Liver (tissue), 9 donors: ENCODE data around the gene NECAB2. TPM values are rescaled to one million over a fixed set of nuclear protein-coding genes. Genes with fewer than 3 reads are reported as not detected.

Source experiments
- DNase-seq: peaks from one replicate; pipeline ENCODE4 v3.0.0-alpha.2; 2017; ENCODE audit warnings: low spot score
- H3K27ac ChIP-seq, 2 donors: one replicate each; pipeline ENCODE4 v1.7.0; 2013; ENCODE audit warnings: inconsistent platforms in 2 of 2, low read length in 2 of 2, control low read depth in 1 of 2, low read depth in 1 of 2, mild to moderate bottlenecking in 1 of 2
- H3K27me3 ChIP-seq, 4 donors: one replicate each; pipeline versions ENCODE4 v1.6.1 to v1.7.0; 2013; ENCODE audit warnings: low read length in 3 of 4, inconsistent platforms in 1 of 4, mild to moderate bottlenecking in 1 of 4, moderate library complexity in 1 of 4; ENCODE audit not compliant: control insufficient read depth in 4 of 4, insufficient read depth in 4 of 4
- H3K36me3 ChIP-seq, 4 donors: one replicate each; pipeline versions ENCODE4 v1.6.1 to v1.7.0; 2013; ENCODE audit warnings: low read length in 3 of 4, mild to moderate bottlenecking in 3 of 4, low read depth in 1 of 4, moderate library complexity in 1 of 4; ENCODE audit not compliant: control insufficient read depth in 4 of 4, insufficient read depth in 3 of 4
- H3K4me1 ChIP-seq, 4 donors: one replicate each; pipeline versions ENCODE4 v1.6.1 to v1.7.0; 2013; ENCODE audit warnings: low read length in 3 of 4, mild to moderate bottlenecking in 3 of 4, moderate library complexity in 1 of 4; ENCODE audit not compliant: control insufficient read depth in 4 of 4, insufficient read depth in 4 of 4
- H3K4me3 ChIP-seq, 3 donors: one replicate each; pipeline versions ENCODE4 v1.6.1 to v1.7.0; 2013; ENCODE audit warnings: low read length in 3 of 3, control low read depth in 1 of 3, low read depth in 1 of 3, mild to moderate bottlenecking in 1 of 3
- H3K9ac ChIP-seq, 2 donors: one replicate each; pipeline ENCODE4 v1.7.0; 2013; ENCODE audit warnings: low read length in 2 of 2, mild to moderate bottlenecking in 2 of 2, moderate library complexity in 2 of 2, control low read depth in 1 of 2, low read depth in 1 of 2
- H3K9me3 ChIP-seq, 4 donors: one replicate each; pipeline versions ENCODE4 v1.6.1 to v1.7.0; 2013; ENCODE audit warnings: low read length in 3 of 4; ENCODE audit not compliant: control insufficient read depth in 4 of 4
- ATF3 ChIP-seq: IDR thresholded peaks from 2 replicates; pipeline ENCODE4 v1.6.1; 2016; ENCODE audit warnings: antibody characterized with exemption
- CTCF ChIP-seq: fragments of 150-350 bp; IDR thresholded peaks from 2 replicates; pipeline ENCODE4 v1.5.1; 2017; ENCODE audit warnings: improper control_type of control experiment, low read depth, low read length; ENCODE audit not compliant: missing input control
- EGR1 ChIP-seq, 2 donors: IDR thresholded peaks; 2 replicates each; pipeline ENCODE4 v1.6.1; 2016 to 2018; ENCODE audit warnings: antibody characterized with exemption in 2 of 2, low read depth in 2 of 2
- FOXA1 ChIP-seq: IDR thresholded peaks from 2 replicates; pipeline ENCODE4 v1.6.1; 2016; ENCODE audit warnings: antibody characterized with exemption
- FOXA2 ChIP-seq: IDR thresholded peaks from 2 replicates; pipeline ENCODE4 v1.6.1; 2016; ENCODE audit warnings: antibody characterized with exemption
- GABPA ChIP-seq, 2 donors: IDR thresholded peaks in 1 of 2; conservative IDR thresholded peaks in 1 of 2; 2 replicates each; pipeline ENCODE4 v1.6.1; 2016; ENCODE audit warnings: antibody characterized with exemption in 2 of 2, mild to moderate bottlenecking in 1 of 2, moderate library complexity in 1 of 2
- HNF4A ChIP-seq, 2 donors: conservative IDR thresholded peaks; 2 replicates each; pipeline ENCODE4 v1.6.1; 2016; ENCODE audit warnings: antibody characterized with exemption in 2 of 2, mild to moderate bottlenecking in 2 of 2
- HNF4G ChIP-seq: IDR thresholded peaks from 2 replicates; pipeline ENCODE4 v1.6.1; 2016; ENCODE audit warnings: antibody characterized with exemption
- JUND ChIP-seq, 2 donors: IDR thresholded peaks; 2 replicates each; pipeline ENCODE4 v1.6.1; 2016; ENCODE audit warnings: antibody characterized with exemption in 2 of 2
- MAX ChIP-seq: IDR thresholded peaks from 2 replicates; pipeline ENCODE4 v1.6.1; 2016; ENCODE audit warnings: antibody characterized with exemption
- NR2F2 ChIP-seq: IDR thresholded peaks from 2 replicates; pipeline ENCODE4 v1.6.1; 2016; ENCODE audit warnings: antibody characterized with exemption
- RAD21 ChIP-seq, 2 donors: IDR thresholded peaks; 2 replicates each; pipeline ENCODE4 v1.6.1; 2016; ENCODE audit warnings: antibody characterized with exemption in 2 of 2, mild to moderate bottlenecking in 2 of 2
- REST ChIP-seq: IDR thresholded peaks from 2 replicates; pipeline ENCODE4 v1.6.1; 2016; ENCODE audit warnings: antibody characterized with exemption, mild to moderate bottlenecking
- RXRA ChIP-seq, 2 donors: IDR thresholded peaks; 2 replicates each; pipeline ENCODE4 v1.6.1; 2017 to 2018; ENCODE audit warnings: antibody characterized with exemption in 2 of 2, mild to moderate bottlenecking in 1 of 2
- SP1 ChIP-seq: IDR thresholded peaks from 2 replicates; pipeline ENCODE4 v1.6.1; 2018; ENCODE audit warnings: antibody characterized with exemption, mild to moderate bottlenecking
- TAF1 ChIP-seq: conservative IDR thresholded peaks from 2 replicates; pipeline ENCODE4 v1.6.1; 2016; ENCODE audit warnings: antibody characterized with exemption, mild to moderate bottlenecking
- YY1 ChIP-seq: IDR thresholded peaks from 2 replicates; pipeline ENCODE4 v1.6.1; 2016; ENCODE audit warnings: antibody characterized with exemption, mild to moderate bottlenecking
- ZBTB33 ChIP-seq: IDR thresholded peaks from 2 replicates; pipeline ENCODE4 v1.6.1; 2016; ENCODE audit warnings: antibody characterized with exemption
- WGBS: extraction: QIAGEN DNeasy Blood & Tissue Kit; methylation state at CpG from one replicate; pipeline ENCODE4 v1.1.7; 2013; 5-methylcytosine and 5-hydroxymethylcytosine counted together
- polyA plus RNA-seq, 2 donors: library from polyadenylated mRNA; stranded (reverse) in 1 of 2; unstranded in 1 of 2; fragments of 200-250 nt in 1 of 2; fragments of >200 nt in 1 of 2; fragmentation: Nextera tagmentation in 1 of 2; extraction: Ambion mirVana in 1 of 2; gene quantifications; one replicate each; pipeline versions ENCODE4 v1.2.1 to v1.2.3, GENCODE V29; 2013 to 2015
- total RNA-seq, 2 donors: library from RNA; depleted of rRNA; stranded (reverse); fragments of >200 nt; gene quantifications; one replicate each; pipeline ENCODE4 v1.2.3, GENCODE V29; 2014
- donor health status: healthy.
- donor health status: healthy.
- donor health status: healthy.
- donor health status: healthy.
- donor health status: healthy.

NECAB2 gene
- total and polyA plus RNA-seq, 4 donors = 2.7 to 3.8 (median 2.9) TPM; not detected in 1

GRCh38 chr16:83953796-83954576 is 14.1 kb upstream of the NECAB2 start:
- peak overlapping the region; percentile 83 to 94 for H3K9ac ChIP-seq
- no peak for DNase-seq

More at GRCh38 chr16:83953796-83954576, 14.1 kb upstream of the NECAB2 start:
- peak overlapping the region; percentile 80 to 91 (median 81) for H3K4me3 ChIP-seq
- TF ChIP-seq FOXA2 (no peak), ATF3 (no peak), REST (no peak), YY1 (peak; percentile 22), HNF4A (conservative IDR thresholded peaks at IDR 0.05) (no peak), JUND (IDR thresholded peaks at IDR 0.05) (no peak), RAD21 (IDR thresholded peaks at IDR 0.05) (no peak), SP1 (no peak), HNF4G (no peak), MAX (peak; percentile 39), FOXA1 (no peak), EGR1 (IDR thresholded peaks at IDR 0.05; ENCODE audit: low read depth in 2 of 2) (no peak), TAF1 (no peak), ZBTB33 (no peak), NR2F2 (no peak), CTCF (peak; percentile 30), RXRA (IDR thresholded peaks at IDR 0.05) (no peak), GABPA (IDR thresholded peaks at IDR 0.05 in 1 of 2, conservative IDR thresholded peaks at IDR 0.05 in 1 of 2) (no peak)
- H3K27me3 ChIP-seq = no peaks in the 10 kb centered on the region
- peaks cover 4 to 17% (median 10%) of the 10 kb centered on the region in 4 donors for H3K36me3 ChIP-seq
- H3K4me1 ChIP-seq = peaks cover 4 to 39% (median 29%) of the 10 kb centered on the region in 4 donors
- 13% methylated on average over 19 of the region's 19 CpGs for WGBS
- H3K27ac ChIP-seq = peak overlapping the region; percentile 94 to 95
- no peaks in the 10 kb centered on the region for H3K9me3 ChIP-seq
